K562 (cell line): Measurements from ENCODE around the gene TEX261. TPM values are rescaled to one million over a fixed set of nuclear protein-coding genes. Genes with fewer than 3 reads are reported as not detected.

ENCODE experiments used
- BCOR ChIP-seq: fragments of 450-650 bp; IDR thresholded peaks from 2 replicates; pipeline ENCODE4 v1.6.1; 2016
- FOXK2 ChIP-seq, 2 experiments: fragments of 450-650 bp; IDR thresholded peaks in 1 of 2; conservative IDR thresholded peaks in 1 of 2; 2 replicates each; pipeline ENCODE4 v1.6.1; 2016; ENCODE audit warnings: low read depth in 2 of 2, mild to moderate bottlenecking in 1 of 2
- MTA2 ChIP-seq: fragments of 450-650 bp; IDR thresholded peaks from 2 replicates; pipeline ENCODE4 v1.6.1; 2016; ENCODE audit warnings: low read depth
- MTA3 ChIP-seq: fragments of 450-650 bp; formaldehyde crosslinking; IDR thresholded peaks from 2 replicates; pipeline ENCODE4 v1.6.1; 2017; ENCODE audit warnings: mild to moderate bottlenecking, borderline replicate concordance
- POLR2G ChIP-seq: fragments of 200-400 bp; formaldehyde crosslinking; IDR thresholded peaks from 2 replicates; pipeline ENCODE4 v1.6.1; 2017; ENCODE audit warnings: low read depth, mild to moderate bottlenecking, antibody characterized with exemption, low read length, moderate library complexity
- RAD21 ChIP-seq, 2 experiments: fragments of 250-450 bp in 1 of 2; fragments of 450-650 bp in 1 of 2; sonication (Bioruptor Pico) in 1 of 2; formaldehyde crosslinking in 1 of 2; IDR thresholded peaks in 1 of 2; conservative IDR thresholded peaks in 1 of 2; 2 replicates each; pipeline versions ENCODE4 v1.4.0 to v1.8.0; 2020 to 2022; ENCODE audit warnings: mild to moderate bottlenecking in 2 of 2, moderate library complexity in 1 of 2
- RBFOX2 ChIP-seq: fragments of 200-400 bp; formaldehyde crosslinking; IDR thresholded peaks from 2 replicates; pipeline ENCODE4 v1.6.1; 2017; ENCODE audit warnings: low read depth, mild to moderate bottlenecking, low read length, moderate library complexity
- SUPT5H ChIP-seq: fragments of 450-650 bp; IDR thresholded peaks from 2 replicates; pipeline ENCODE4 v1.6.1; 2016
- U2AF2 ChIP-seq: fragments of 200-400 bp; formaldehyde crosslinking; optimal IDR thresholded peaks from 2 replicates; pipeline ENCODE3; 2017; ENCODE audit warnings: low read depth, mild to moderate bottlenecking, low read length
- ZNF507 ChIP-seq: conservative IDR thresholded peaks from 2 replicates; pipeline ENCODE4 v1.6.1; 2017; ENCODE audit warnings: missing genetic modification characterization, missing compliant biosample characterization
- polyA plus RNA-seq, 8 experiments: library from polyadenylated mRNA; depleted of rRNA in 4 of 8; stranded (reverse) in 5 of 8; unstranded in 3 of 8; fragments of >200 nt; fragmentation: Nextera tagmentation in 2 of 8; fragmentation: Illumina TruSeq in 1 of 8; extraction: Ambion mirVana in 2 of 8; extraction: Trizol in 1 of 8; gene quantifications; 2 replicates each; pipeline versions ENCODE4 v1.2.1 to v1.2.3, GENCODE V29; 2011 to 2014; ENCODE audit warnings: inconsistent platforms in 1 of 8, missing spikeins in 1 of 8
- total RNA-seq, 7 experiments: library from RNA; depleted of rRNA in 6 of 7; stranded (reverse); fragments of >200 nt in 6 of 7; fragmentation: Illumina TruSeq in 2 of 7; extraction: Trizol in 2 of 7; gene quantifications; 2 replicates each; pipeline versions ENCODE4 v1.2.1 to v1.2.3, GENCODE V29; 2011 to 2021; ENCODE audit warnings: low replicate concordance in 1 of 7
- TF ChIP-seq, protein P1 (sequence below), 2 experiments: fragments of 450-650 bp; IDR thresholded peaks; 2 replicates each; pipeline ENCODE4 v1.6.1; 2018; ENCODE audit warnings: mild to moderate bottlenecking in 2 of 2, low read depth in 1 of 2; ENCODE audit not compliant: partially characterized antibody in 2 of 2
- TF ChIP-seq, protein P2 (sequence below), 2 experiments: fragments of 450-650 bp in 1 of 2; sonication (generic) in 1 of 2; formaldehyde crosslinking in 1 of 2; IDR thresholded peaks in 1 of 2; conservative IDR thresholded peaks in 1 of 2; 2 replicates each; pipeline versions ENCODE4 v1.6.1 to v1.8.1; 2016 to 2023; ENCODE audit warnings: mild to moderate bottlenecking in 2 of 2, moderate library complexity in 2 of 2, inconsistent platforms in 1 of 2, missing genetic modification reagents in 1 of 2
- TF ChIP-seq, protein P3 (sequence below): sonication (generic); formaldehyde crosslinking; IDR thresholded peaks from 2 replicates; pipeline ENCODE4 v1.8.0; 2022; ENCODE audit warnings: missing genetic modification reagents, mild to moderate bottlenecking, moderate library complexity, borderline replicate concordance
- TF ChIP-seq, protein P4 (sequence below): sonication (generic); formaldehyde crosslinking; IDR thresholded peaks from 2 replicates; pipeline ENCODE4 v1.8.1; 2023; ENCODE audit warnings: mild to moderate bottlenecking, missing genetic modification reagents
- TF ChIP-seq, protein P5 (sequence below), 2 experiments: fragments of 450-650 bp; IDR thresholded peaks; 2 replicates each; pipeline ENCODE4 v1.6.1; 2016

Gene TEX261
- total and polyA plus RNA-seq, 9 of the 15 experiments (the other 6 are each of a cell fraction or from before 2014, with no cell fraction given): 11.9 to 110 (median 51.9) TPM

DNA sequence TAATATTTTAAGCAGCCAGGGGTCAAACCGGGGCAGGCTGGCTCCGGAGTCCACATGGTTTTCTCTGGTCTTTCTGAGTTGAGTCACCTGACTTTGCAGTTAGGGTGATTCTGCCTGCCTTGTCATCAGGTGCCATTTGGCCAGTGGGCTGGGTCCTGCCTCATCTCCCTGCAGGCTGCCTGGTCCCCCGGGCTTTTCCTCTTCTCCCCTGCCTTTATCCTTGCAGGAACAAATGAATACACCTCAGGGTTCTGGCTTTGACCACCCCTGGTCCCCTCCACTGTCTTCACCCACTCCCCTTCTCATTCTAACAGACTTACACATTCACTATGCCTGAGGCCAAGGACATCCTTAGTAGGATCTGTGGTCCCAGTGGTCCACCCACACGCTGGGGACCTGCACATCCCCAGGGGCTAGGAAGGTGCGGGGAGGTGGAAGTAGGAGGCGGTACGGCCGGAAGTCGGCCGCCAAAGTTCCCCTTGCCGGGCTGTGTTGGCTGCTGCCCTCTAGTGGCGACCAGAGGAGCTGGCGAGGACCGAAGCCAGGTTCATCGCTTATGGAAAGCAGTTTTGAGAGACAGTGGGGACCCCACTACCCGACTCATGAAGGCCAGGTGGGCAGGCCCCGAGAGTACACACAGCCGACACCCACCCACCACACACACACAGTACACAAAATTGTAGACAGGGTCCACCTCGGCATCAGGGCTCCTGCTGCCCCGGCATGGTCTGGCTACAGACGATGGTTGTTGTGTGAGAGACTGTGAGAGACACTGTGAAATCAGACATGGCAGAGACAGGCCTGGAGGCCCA, 6.3 kb upstream of the TEX261 start (continued):
- no peak for TF ChIP-seq U2AF2
- TF ChIP-seq, protein P1, sequence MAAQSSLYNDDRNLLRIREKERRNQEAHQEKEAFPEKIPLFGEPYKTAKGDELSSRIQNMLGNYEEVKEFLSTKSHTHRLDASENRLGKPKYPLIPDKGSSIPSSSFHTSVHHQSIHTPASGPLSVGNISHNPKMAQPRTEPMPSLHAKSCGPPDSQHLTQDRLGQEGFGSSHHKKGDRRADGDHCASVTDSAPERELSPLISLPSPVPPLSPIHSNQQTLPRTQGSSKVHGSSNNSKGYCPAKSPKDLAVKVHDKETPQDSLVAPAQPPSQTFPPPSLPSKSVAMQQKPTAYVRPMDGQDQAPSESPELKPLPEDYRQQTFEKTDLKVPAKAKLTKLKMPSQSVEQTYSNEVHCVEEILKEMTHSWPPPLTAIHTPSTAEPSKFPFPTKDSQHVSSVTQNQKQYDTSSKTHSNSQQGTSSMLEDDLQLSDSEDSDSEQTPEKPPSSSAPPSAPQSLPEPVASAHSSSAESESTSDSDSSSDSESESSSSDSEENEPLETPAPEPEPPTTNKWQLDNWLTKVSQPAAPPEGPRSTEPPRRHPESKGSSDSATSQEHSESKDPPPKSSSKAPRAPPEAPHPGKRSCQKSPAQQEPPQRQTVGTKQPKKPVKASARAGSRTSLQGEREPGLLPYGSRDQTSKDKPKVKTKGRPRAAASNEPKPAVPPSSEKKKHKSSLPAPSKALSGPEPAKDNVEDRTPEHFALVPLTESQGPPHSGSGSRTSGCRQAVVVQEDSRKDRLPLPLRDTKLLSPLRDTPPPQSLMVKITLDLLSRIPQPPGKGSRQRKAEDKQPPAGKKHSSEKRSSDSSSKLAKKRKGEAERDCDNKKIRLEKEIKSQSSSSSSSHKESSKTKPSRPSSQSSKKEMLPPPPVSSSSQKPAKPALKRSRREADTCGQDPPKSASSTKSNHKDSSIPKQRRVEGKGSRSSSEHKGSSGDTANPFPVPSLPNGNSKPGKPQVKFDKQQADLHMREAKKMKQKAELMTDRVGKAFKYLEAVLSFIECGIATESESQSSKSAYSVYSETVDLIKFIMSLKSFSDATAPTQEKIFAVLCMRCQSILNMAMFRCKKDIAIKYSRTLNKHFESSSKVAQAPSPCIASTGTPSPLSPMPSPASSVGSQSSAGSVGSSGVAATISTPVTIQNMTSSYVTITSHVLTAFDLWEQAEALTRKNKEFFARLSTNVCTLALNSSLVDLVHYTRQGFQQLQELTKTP (IDR thresholded peaks at IDR 0.05; ENCODE audit: low read depth in 1 of 2, partially characterized antibody in 2 of 2): no peak
- no peak for TF ChIP-seq ZNF507 (tag)
- peak; percentile 52; the same call in 1 of the 2 replicates for TF ChIP-seq RBFOX2
- peak; percentile 42; the same call in 1 of the 2 replicates for TF ChIP-seq BCOR
- 0 out of 2 replicates have a peak, but pooled peaks have one; percentile 28 for TF ChIP-seq SUPT5H
- TF ChIP-seq RAD21 (CRISPR knock-in tag; conservative IDR thresholded peaks at IDR 0.05 in 1 of 2, IDR thresholded peaks at IDR 0.05 in 1 of 2): peak in 1 of 2 experiments; percentile 51; a peak in 2 of 4 replicates
- no peak for TF ChIP-seq MTA2
- TF ChIP-seq, protein P2, sequence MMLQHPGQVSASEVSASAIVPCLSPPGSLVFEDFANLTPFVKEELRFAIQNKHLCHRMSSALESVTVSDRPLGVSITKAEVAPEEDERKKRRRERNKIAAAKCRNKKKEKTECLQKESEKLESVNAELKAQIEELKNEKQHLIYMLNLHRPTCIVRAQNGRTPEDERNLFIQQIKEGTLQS (IDR thresholded peaks at IDR 0.05): no peak
- TF ChIP-seq, protein P2 (CRISPR knock-in tag; conservative IDR thresholded peaks at IDR 0.05): no peak
- TF ChIP-seq POLR2G: peak; percentile 54
- TF ChIP-seq, protein P3, sequence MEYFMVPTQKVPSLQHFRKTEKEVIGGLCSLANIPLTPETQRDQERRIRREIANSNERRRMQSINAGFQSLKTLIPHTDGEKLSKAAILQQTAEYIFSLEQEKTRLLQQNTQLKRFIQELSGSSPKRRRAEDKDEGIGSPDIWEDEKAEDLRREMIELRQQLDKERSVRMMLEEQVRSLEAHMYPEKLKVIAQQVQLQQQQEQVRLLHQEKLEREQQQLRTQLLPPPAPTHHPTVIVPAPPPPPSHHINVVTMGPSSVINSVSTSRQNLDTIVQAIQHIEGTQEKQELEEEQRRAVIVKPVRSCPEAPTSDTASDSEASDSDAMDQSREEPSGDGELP (CRISPR knock-in tag): peak; percentile 57; the same call in 1 of the 2 replicates
- TF ChIP-seq FOXK2 (conservative IDR thresholded peaks at IDR 0.05 in 1 of 2, IDR thresholded peaks at IDR 0.05 in 1 of 2; ENCODE audit: low read depth in 2 of 2): 0 out of 4 replicates have a peak, but pooled peaks of 1 of the 2 experiments have one; percentile 18
- TF ChIP-seq, protein P4, sequence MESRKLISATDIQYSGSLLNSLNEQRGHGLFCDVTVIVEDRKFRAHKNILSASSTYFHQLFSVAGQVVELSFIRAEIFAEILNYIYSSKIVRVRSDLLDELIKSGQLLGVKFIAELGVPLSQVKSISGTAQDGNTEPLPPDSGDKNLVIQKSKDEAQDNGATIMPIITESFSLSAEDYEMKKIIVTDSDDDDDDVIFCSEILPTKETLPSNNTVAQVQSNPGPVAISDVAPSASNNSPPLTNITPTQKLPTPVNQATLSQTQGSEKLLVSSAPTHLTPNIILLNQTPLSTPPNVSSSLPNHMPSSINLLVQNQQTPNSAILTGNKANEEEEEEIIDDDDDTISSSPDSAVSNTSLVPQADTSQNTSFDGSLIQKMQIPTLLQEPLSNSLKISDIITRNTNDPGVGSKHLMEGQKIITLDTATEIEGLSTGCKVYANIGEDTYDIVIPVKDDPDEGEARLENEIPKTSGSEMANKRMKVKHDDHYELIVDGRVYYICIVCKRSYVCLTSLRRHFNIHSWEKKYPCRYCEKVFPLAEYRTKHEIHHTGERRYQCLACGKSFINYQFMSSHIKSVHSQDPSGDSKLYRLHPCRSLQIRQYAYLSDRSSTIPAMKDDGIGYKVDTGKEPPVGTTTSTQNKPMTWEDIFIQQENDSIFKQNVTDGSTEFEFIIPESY (CRISPR knock-in tag): no peak
- 0 out of 2 replicates have a peak, but pooled peaks have one; percentile 57 for TF ChIP-seq MTA3
- TF ChIP-seq, protein P5, sequence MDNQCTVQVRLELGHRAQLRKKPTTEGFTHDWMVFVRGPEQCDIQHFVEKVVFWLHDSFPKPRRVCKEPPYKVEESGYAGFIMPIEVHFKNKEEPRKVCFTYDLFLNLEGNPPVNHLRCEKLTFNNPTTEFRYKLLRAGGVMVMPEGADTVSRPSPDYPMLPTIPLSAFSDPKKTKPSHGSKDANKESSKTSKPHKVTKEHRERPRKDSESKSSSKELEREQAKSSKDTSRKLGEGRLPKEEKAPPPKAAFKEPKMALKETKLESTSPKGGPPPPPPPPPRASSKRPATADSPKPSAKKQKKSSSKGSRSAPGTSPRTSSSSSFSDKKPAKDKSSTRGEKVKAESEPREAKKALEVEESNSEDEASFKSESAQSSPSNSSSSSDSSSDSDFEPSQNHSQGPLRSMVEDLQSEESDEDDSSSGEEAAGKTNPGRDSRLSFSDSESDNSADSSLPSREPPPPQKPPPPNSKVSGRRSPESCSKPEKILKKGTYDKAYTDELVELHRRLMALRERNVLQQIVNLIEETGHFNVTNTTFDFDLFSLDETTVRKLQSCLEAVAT (IDR thresholded peaks at IDR 0.05): no peak
